ENCODE measurements around the gene SMYD3. TPM values are rescaled to one million over a fixed set of nuclear protein-coding genes. Genes with fewer than 3 reads are reported as not detected.

Gene SMYD3
- total RNA-seq, 2 experiments from 2014 or later: 17.1 TPM

DNA sequence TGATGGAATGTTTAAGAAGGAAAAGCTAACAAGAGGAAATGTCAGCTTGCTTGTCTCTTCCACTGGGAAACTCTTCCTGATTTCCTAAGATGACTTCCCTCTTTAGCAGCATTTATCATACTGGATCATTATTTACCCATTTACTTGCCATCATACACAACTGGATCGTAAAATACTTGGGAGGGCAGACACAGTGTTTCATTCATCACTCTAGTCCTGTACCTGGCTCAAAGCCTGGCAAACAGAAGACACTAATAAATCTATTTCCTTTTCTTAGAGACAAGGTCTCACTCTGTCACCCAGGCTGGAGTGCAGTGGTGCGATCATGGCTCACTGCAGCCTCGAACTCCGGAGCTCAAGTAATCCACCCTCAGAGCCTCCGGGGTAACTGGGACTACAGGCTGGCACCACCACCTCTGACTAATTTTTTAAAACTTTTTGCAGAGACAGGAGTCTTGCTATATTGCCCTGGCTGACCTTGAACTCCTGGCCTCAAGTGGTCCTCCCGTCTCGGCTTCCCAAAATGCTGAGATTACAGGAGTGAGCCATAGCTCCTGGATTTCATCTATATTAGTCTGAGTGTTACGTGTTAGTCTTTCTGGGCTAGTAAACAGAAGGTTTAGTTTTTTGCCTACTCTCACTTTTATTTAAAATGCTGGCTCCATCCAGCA, 574.6 kb downstream of the SMYD3 start:
- Mint-ChIP-seq H3K9me3 (no peaks in the 10 kb centered on the region), H3K4me1 (no peaks in the 10 kb centered on the region), H3K27me3 (no peaks in the 10 kb centered on the region), H3K4me3 (no peak overlapping the region), H3K36me3 (ENCODE audit: low read depth) (no peaks in the 10 kb centered on the region), H3K27ac (no peak overlapping the region)
- ChIA-PET CTCF (no interaction called here), POLR2A (no interaction called here)
- no peak for DNase-seq

DNA sequence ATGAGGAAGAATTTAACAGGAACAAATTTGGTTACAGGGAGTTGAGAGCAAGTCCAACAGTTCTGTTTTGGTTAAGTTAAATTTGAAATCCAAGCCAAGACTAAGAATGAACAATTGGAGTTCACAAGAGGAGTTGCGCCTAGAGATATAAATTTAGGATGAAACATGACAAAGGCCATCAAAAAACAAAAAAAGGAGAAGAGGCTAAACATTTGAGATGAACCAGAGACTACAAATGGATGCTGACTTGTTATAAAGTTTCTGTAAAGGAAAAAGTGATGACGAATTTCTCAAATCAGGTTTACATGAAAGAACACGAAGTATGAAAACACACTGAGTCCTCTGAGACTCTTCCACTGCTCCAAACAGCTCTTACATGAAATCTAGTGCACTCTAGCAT, 575.6 kb downstream of the SMYD3 start:
- no peak for DNase-seq
- Mint-ChIP-seq H3K9me3 (no peaks in the 10 kb centered on the region), H3K4me1 (no peaks in the 10 kb centered on the region), H3K27me3 (no peaks in the 10 kb centered on the region), H3K4me3 (no peak overlapping the region), H3K36me3 (ENCODE audit: low read depth) (no peaks in the 10 kb centered on the region), H3K27ac (no peak overlapping the region)
- CTCF ChIA-PET: no interaction called here
- POLR2A ChIA-PET: no interaction called here

DNA sequence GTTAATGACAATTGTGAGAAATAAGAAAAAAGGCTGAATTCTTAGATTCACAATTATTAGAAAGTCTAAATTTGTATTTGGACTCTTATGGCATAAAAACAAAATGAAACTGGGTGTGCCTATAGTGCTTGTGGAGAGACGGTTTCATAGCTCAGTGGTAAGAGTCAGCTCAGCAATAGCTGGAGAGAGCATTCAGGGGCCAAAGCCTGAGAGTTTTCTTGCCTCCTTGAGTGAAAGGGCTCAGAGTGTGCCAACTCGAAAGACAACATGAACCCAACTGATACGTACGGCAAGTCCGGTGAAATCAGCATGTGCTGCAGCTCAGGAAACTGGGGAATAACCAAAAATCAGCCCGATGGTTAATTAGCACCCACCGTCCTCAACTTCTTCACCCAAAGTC, 577.9 kb downstream of the SMYD3 start:
- DNase-seq: no peak
- Mint-ChIP-seq H3K36me3 (ENCODE audit: low read depth) (no peaks in the 10 kb centered on the region), H3K4me3 (no peak overlapping the region), H3K27ac (no peak overlapping the region), H3K4me1 (no peaks in the 10 kb centered on the region), H3K27me3 (no peaks in the 10 kb centered on the region), H3K9me3 (no peaks in the 10 kb centered on the region)
- CTCF ChIA-PET: interaction anchor here (0.6 kb wide), 1 partner anchor 760 kb away, joined by 6 read pairs; no protein-coding TSS in a partner anchor
- POLR2A ChIA-PET: no interaction called here

DNA sequence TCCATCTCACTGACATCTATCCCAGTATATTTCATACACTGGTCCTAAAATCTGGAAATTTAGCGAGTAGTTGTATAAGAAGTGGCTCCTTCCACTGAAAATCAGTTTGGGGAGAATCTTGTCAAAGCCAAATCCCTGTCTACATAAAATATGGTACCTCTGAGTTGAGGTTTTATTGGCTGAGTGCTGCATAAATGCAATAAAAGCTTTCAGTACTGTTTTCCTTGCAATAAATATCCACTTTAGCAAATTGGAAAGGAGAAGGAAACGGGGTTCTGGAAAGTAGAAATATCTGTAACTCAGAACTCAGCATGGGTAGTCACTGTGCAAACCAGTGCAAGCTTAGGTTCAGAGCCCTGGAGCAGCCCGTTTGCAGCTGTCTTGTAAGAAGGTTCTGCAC, 580.2 kb downstream of the SMYD3 start:
- Mint-ChIP-seq H3K9me3 (no peaks in the 10 kb centered on the region), H3K27me3 (no peaks in the 10 kb centered on the region), H3K4me3 (no peak overlapping the region), H3K27ac (no peak overlapping the region), H3K36me3 (ENCODE audit: low read depth) (no peaks in the 10 kb centered on the region), H3K4me1 (no peaks in the 10 kb centered on the region)
- POLR2A ChIA-PET: no interaction called here
- CTCF ChIA-PET: no interaction called here
- no peak for DNase-seq

DNA sequence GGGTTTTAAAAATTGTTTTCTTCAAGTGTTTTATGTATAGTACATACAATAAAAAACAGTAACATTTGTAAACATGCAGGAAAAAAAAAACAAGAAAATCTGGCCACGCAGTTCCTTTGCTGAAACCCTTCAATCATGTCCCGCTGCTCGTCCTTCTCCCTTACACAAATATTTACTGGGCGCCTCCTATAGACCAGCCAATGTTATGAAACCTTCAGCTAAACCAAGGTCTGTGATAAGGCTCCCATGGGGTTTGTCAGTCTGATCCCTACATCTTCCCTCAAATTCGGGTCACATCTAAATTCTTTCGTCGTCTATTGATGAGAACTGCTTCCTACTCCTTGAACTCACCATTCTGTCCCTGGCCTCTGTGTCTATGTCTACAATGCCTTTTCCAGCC, 583.9 kb downstream of the SMYD3 start:
- Mint-ChIP-seq H3K36me3 (ENCODE audit: low read depth) (no peaks in the 10 kb centered on the region), H3K4me3 (no peak overlapping the region), H3K9me3 (peaks cover 12% of the 10 kb centered on the region), H3K27ac (no peak overlapping the region), H3K4me1 (no peaks in the 10 kb centered on the region), H3K27me3 (no peaks in the 10 kb centered on the region)
- DNase-seq: no peak
- POLR2A ChIA-PET: no interaction called here
- CTCF ChIA-PET: no interaction called here

DNA sequence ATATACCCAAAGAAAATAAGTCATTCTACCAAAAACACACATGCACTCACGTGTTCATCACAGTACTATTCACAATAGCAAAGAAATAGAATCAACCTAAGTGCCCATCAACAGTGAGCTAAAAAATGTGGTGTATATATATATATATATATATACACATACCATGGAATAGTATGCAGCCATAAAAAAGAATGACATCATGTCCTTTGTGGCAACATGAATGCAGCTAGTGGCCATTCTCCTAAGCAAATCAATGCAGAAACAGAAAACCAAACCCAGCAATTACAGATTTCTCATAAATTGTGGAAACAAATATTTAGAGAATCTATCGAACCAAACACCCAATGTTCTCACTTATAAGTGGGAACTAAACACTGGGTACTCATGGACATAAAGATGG, 585.7 kb downstream of the SMYD3 start:
- H3K36me3 Mint-ChIP-seq (ENCODE audit: low read depth): no peaks in the 10 kb centered on the region
- peaks cover 12% of the 10 kb centered on the region for H3K9me3 Mint-ChIP-seq
- H3K4me3 Mint-ChIP-seq: no peak overlapping the region
- no peak for DNase-seq
- H3K27ac Mint-ChIP-seq: no peak overlapping the region
- H3K27me3 Mint-ChIP-seq: no peaks in the 10 kb centered on the region
- no peaks in the 10 kb centered on the region for H3K4me1 Mint-ChIP-seq
- CTCF ChIA-PET: no interaction called here
- POLR2A ChIA-PET: no interaction called here

DNA sequence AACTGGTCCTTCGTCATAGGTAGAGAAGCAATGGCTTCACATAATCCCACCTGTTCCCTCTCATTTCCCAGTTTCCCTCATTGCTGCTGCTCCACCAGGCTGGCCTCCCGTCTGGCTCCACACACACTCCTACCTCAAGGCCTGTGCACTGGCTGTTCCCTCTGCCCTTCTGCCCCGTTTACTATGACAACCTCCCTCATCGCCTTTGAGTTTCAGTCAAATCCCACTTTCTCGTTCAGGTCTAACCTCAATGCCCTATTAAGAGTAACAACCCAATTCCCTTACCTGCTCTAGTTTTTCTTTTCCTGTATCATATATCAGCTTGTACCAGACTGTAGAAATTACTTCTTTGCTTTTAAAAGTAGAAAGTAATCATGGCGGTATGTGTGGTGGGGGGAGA, 589.7 kb downstream of the SMYD3 start:
- Mint-ChIP-seq H3K27ac (no peak overlapping the region), H3K4me3 (no peak overlapping the region), H3K27me3 (no peaks in the 10 kb centered on the region), H3K36me3 (ENCODE audit: low read depth) (peaks cover 5% of the 10 kb centered on the region), H3K4me1 (no peaks in the 10 kb centered on the region), H3K9me3 (peaks cover 18% of the 10 kb centered on the region)
- ChIA-PET CTCF (no interaction called here), POLR2A (no interaction called here)
- DNase-seq: no peak

DNA sequence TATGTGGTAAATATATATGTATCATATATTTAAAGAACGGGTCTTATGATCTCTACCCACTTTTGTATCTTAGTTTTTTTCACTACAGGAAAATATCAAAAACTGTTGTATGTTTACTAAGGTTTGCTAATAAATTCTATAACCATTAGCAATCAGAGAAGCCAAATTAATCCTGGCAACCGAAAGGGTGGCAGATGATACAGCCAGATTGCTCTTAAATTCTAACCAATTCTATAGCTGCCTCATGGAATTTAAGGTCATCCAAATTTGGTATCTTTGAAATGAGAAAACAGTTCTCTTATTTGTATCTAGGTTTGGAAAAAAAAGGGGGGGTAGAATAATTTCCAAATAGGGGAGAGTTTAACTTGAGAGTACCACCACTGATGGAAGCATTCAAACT, 591.2 kb downstream of the SMYD3 start:
- H3K27me3 Mint-ChIP-seq: no peaks in the 10 kb centered on the region
- no peak overlapping the region for H3K27ac Mint-ChIP-seq
- peaks cover 18% of the 10 kb centered on the region for H3K9me3 Mint-ChIP-seq
- no peaks in the 10 kb centered on the region for H3K4me1 Mint-ChIP-seq
- H3K36me3 Mint-ChIP-seq (ENCODE audit: low read depth): peaks cover 10% of the 10 kb centered on the region
- ChIA-PET POLR2A (no interaction called here), CTCF (no interaction called here)
- DNase-seq: no peak
- no peak overlapping the region for H3K4me3 Mint-ChIP-seq

DNA sequence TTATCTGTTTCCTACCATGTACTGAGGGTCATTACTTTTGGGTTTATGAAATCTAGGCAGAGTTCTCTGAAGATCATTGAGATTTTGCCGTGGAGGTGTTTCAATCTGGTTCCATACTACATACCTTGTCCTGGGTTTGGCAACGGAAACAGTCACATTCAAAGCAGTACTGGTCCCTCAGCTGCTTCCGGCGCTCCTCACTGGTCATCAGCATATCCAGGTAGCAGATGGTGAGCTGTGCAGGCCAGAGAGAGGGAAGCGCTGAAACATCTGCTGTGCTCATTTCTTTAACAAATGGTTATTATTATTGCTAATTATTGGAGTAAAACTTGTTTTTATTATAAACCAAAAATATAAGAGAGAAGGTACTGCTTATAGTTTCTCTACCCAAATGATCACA, 591.7 kb downstream of the SMYD3 start:
- peaks cover 13% of the 10 kb centered on the region for H3K9me3 Mint-ChIP-seq
- no peak for DNase-seq
- H3K27me3 Mint-ChIP-seq: no peaks in the 10 kb centered on the region
- H3K4me3 Mint-ChIP-seq: no peak overlapping the region
- H3K36me3 Mint-ChIP-seq (ENCODE audit: low read depth): peaks cover 10% of the 10 kb centered on the region
- ChIA-PET POLR2A (no interaction called here), CTCF (no interaction called here)
- H3K27ac Mint-ChIP-seq: no peak overlapping the region
- no peaks in the 10 kb centered on the region for H3K4me1 Mint-ChIP-seq

DNA sequence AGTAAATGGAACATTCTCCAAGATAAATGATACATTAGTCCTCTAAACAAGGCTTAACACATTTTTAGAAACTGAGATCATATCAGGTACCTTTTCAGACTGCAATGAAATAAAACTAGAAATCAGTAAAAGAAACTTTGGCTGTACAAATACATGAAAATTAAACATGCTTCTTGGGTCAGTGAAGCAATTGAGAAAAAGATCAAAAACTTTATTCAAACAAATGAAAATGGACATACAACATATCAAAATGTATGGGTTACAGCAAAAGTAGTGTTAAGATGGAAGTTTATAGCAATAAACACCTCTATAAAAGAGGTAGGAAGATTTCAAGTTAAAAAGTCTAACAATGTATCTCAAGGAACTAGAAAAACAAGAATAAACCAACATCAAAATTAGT, 598.5 kb downstream of the SMYD3 start:
- DNase-seq: no peak
- H3K27me3 Mint-ChIP-seq: no peaks in the 10 kb centered on the region
- ChIA-PET POLR2A (no interaction called here), CTCF (no interaction called here)
- peaks cover 7% of the 10 kb centered on the region for H3K9me3 Mint-ChIP-seq
- H3K36me3 Mint-ChIP-seq (ENCODE audit: low read depth): peaks cover 10% of the 10 kb centered on the region
- no peak overlapping the region for H3K27ac Mint-ChIP-seq
- no peak overlapping the region for H3K4me3 Mint-ChIP-seq
- H3K4me1 Mint-ChIP-seq: no peaks in the 10 kb centered on the region

DNA sequence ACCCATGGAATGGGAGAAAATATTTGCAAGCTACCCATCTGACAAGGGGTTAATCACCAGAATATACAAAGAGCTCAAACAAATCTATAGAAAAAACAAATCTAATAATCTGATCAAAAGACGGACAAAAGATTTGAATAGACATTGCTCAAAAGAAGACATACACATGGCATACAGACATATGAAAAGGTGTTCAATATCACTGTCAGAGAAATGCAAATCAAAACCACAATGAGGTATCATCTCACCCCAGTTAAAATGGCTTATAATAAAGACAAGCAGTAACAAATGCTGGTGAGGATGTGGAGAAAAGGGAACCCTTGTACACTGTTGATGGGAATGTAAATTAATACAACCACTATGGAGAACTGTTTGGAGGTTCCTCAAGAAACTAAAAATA, 600.9 kb downstream of the SMYD3 start:
- CTCF ChIA-PET: no interaction called here
- no peak overlapping the region for H3K27ac Mint-ChIP-seq
- peaks cover 3% of the 10 kb centered on the region for H3K36me3 Mint-ChIP-seq (ENCODE audit: low read depth)

DNA sequence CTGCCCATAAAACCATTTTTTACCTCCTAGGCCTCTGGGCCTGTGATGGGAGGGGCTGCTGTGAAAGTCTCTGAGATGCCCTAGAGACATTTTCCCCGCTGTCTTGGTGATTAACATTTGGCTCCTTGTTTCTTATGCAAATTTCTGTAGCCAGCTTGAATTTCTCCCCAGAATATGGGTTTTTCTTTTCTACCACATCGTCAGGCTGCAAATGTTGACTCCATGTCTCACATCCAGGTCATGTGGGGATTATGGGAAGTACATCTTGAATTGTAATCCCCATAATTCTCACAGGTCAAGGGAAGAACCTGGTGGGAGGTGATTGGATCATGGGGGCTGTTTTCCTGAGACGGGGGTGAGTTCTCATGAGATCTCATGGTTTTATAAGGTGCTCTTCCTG, 603.2 kb downstream of the SMYD3 start:
- Mint-ChIP-seq H3K9me3 (peaks cover 2% of the 10 kb centered on the region), H3K36me3 (ENCODE audit: low read depth) (peaks cover 3% of the 10 kb centered on the region), H3K4me1 (no peaks in the 10 kb centered on the region), H3K27ac (no peak overlapping the region), H3K4me3 (no peak overlapping the region), H3K27me3 (no peaks in the 10 kb centered on the region)
- ChIA-PET POLR2A (no interaction called here), CTCF (no interaction called here)
- DNase-seq: no peak

More for the DNA sequence above, 600.9 kb downstream of the SMYD3 start:
- Mint-ChIP-seq H3K4me1 (no peaks in the 10 kb centered on the region), H3K4me3 (no peak overlapping the region), H3K9me3 (peaks cover 2% of the 10 kb centered on the region), H3K27me3 (no peaks in the 10 kb centered on the region)
- POLR2A ChIA-PET: no interaction called here
- no peak for DNase-seq

DNA sequence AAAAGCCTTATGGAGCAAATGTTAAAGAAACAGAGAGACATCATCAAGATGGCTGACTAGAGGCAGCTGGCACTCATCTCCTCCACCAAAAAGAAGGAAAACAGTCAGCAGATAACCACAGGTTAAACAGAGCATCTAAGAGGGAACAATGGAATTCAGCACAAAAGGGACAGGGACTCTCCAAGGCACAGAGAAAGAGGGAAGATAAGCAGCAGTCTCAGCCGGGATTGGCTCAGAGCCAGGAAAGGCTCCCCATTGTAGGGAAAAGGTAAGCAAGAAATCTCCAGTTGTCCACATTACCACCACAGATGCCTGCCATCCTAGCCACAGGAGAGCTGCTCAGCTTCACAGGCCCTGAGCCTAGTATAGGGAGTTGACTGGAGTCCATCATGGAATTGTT, 605.5 kb downstream of the SMYD3 start:
- CTCF ChIA-PET: interaction anchor here (1.6 kb wide), 1 partner anchor 19 kb away, joined by 3 read pairs; no protein-coding TSS in a partner anchor
- Mint-ChIP-seq H3K36me3 (ENCODE audit: low read depth) (peaks cover 3% of the 10 kb centered on the region), H3K4me1 (no peaks in the 10 kb centered on the region), H3K27me3 (no peaks in the 10 kb centered on the region), H3K27ac (no peak overlapping the region), H3K9me3 (peaks cover 2% of the 10 kb centered on the region), H3K4me3 (no peak overlapping the region)
- POLR2A ChIA-PET: no interaction called here
- DNase-seq: no peak

DNA sequence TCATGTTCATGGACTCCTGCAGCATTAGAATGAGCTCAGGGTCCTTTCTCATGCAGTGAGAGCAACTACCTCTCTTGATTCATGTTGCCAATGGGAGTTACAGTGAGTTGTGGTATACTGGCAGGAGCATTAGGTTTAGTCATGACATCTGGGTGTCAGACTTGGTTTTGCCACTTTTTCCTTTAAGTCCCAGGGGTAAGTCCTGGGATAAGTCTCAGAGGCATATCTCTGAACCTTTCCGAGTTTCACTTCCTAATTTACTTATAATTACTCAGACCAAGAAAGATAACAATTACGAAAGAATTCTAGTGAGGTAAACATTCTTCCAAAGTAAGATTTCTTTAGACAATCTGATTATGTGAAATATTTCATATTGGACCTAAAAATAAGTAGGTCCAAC, 606.0 kb downstream of the SMYD3 start:
- Mint-ChIP-seq H3K4me3 (no peak overlapping the region), H3K4me1 (no peaks in the 10 kb centered on the region), H3K27me3 (no peaks in the 10 kb centered on the region), H3K9me3 (peaks cover 2% of the 10 kb centered on the region), H3K36me3 (ENCODE audit: low read depth) (peaks cover 3% of the 10 kb centered on the region), H3K27ac (no peak overlapping the region)
- ChIA-PET POLR2A (no interaction called here), CTCF (interaction anchor here (1.6 kb wide), 1 partner anchor 18 kb away, joined by 3 read pairs; no protein-coding TSS in a partner anchor)
- no peak for DNase-seq

Data from activated CD4-positive, alpha-beta T cell treated with anti-CD3 and anti-CD28 coated beads, Interleukin-2, amount 10 ng/mL, durations not matched to agents 7 days and 5 days (primary cell).